CD4-positive, alpha-beta T cell treated with Interleukin-2 at 100 ng/mL for 4 hours (primary cell): Measurements from ENCODE around the gene PPARG.
A peak's percentile ranks its signal among the peaks of the same experiment; 100 is the strongest.
"Not testable (repeated sequence)": the region's sequence is repeated elsewhere in the genome, so short reads cannot be mapped to it uniquely, and the experiment has no call there.

ENCODE experiments used
- DNase-seq: peaks from one replicate; pipeline ENCODE4 v3.0.0-alpha.2; 2020; ENCODE audit warnings: low spot score

The PPARG gene

GRCh38 chr3:12462159-12462947 is 173.5 kb downstream of the PPARG start:
- no peak for DNase-seq

- no peak for DNase-seq
Observed at GRCh38 chr3:12463686-12464085, 174.8 kb downstream of the PPARG start.

DNA sequence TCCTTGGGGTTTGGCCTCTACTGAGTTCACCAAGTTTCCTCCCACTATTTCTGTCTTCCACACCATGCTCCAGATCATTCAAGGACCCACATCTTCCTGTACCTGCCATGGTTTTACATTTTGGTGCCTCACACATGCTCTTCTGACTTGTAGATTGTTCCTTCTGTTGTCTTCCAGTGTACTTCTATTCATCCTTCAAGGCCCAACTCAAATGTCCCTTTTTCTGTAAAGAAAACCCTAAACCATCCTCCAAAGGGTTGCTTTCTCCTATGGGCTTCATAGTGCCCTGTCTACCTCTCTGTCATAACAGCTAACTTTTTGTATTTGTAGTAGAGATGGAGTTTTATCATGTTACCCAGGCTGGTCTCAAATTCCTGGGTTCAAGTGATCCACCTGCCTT is 175.3 kb downstream of the PPARG start:
- DNase-seq: no peak

DNA sequence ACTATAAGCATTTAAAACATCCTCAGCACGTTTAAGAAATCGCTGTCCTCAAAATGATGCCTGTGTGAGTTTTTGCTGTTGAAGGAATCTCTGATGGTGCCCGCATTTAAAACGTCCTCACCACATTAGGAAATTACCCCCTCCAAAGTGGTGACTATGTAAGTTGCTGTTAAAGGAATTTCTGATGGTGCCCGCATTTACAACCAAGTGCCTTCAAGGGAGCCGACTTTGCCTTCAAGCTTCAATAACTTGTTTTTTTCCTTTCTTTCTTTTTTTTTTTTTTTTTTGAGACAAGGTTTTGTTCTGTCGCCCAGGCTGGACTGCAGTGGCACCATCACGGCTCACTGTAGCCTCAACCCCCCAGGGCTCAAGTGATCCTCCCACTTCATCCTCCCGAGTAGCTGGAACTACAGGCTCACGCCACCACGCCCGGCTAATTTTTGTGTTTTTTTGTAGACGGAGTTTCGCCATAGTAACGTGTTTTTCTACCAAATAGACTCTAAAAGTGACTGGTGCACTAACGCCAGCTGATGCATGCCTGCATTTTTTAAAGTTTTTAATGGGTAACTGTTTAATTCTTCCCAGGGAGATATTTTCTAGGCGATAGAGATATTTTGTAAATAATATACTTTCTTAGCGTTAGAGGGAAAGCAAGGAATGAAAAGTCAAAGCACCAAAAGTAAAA is 176.4 kb downstream of the PPARG start:
- no peak for DNase-seq

DNA sequence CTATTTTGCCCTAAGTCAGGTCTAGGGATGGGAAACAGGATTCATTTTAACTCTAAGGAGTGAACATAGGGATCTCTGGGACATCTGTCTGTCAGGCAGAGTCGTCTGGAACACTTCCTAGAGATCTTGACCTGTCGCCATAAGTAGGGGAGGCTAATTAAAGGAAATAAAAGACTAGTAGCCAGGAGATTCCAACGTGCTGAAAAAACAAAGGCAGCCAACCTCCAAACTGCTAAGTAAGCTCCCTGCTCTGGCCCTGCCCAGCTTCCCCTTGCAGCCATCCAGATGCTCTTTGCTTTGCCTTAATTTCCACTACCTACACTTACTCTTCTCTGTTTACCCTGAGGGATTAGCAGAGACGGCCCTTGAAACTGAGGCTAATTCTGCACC is 177.0 kb downstream of the PPARG start:
- DNase-seq: no peak

GRCh38 chr3:12467746-12468145 is 178.9 kb downstream of the PPARG start:
- no peak for DNase-seq

DNA sequence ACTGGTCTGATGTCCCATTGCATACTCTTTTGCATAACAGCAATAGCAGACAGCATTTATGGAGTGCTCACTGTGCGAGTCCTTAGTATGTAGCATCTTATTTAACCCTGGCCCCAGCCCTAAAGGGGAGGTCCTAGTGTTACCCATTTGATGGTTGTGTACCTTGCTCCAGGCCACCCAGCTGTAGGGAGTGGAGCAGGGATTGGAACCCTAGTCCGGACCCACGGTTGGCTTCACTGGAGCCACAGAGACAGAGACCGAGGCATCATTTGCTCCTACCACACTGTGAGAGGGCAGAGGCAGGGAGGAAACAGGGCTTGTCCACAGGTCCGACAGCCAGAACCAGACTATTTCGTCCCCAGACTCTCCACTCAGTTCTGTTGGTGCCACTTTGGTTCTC is 179.4 kb downstream of the PPARG start:
- no peak for DNase-seq

- DNase-seq: no peak
Observed at GRCh38 chr3:12468757-12469156, 179.9 kb downstream of the PPARG start.

- DNase-seq: not testable (repeated sequence)
Observed at GRCh38 chr3:12469222-12469621, 180.4 kb downstream of the PPARG start.

GRCh38 chr3:12470111-12470510 is 181.2 kb downstream of the PPARG start:
- DNase-seq: no peak

GRCh38 chr3:12470680-12471079 is 181.8 kb downstream of the PPARG start:
- no peak for DNase-seq

DNA sequence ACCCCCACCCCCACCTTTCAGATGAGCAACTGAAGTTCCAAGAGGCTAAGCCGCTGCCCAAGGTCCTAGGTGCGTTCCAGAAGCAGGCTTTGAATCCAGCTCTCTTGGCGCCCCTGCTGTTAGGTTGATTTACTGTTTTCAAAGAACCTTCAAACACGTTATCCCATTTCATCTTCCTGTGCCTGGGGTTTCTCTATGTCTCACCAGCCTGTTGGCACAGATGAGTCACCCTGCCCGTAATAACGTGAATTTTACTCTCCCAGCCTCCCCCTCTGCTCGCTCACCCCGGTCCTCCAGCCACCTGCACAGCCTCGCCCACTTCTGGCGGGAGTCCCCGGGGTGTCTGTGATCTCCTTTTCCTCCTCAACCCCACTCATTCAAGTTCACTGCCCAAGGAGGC is 182.4 kb downstream of the PPARG start:
- peak; percentile 35 for DNase-seq

- DNase-seq: no peak
Observed at GRCh38 chr3:12472000-12472610, 183.2 kb downstream of the PPARG start.

DNA sequence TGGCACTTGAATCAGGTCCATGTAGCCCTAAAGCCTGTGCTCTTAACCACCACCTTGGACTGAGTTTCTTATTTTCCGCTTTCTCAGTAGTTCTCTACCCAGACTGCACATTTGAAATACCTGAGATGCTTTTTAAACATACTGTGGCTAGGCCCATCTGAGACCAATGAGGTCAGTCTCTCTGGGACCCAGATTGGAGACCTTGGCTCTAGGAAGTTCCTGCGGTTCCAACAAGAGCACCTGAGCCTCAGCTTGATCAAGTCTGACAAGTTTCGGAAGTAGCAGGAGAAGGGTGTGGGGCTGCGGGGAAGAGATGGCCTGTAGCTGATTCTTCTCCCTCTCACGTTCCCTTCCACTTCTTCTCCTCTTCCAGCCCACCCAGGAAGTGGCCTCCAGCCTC is 183.9 kb downstream of the PPARG start:
- no peak for DNase-seq

DNA sequence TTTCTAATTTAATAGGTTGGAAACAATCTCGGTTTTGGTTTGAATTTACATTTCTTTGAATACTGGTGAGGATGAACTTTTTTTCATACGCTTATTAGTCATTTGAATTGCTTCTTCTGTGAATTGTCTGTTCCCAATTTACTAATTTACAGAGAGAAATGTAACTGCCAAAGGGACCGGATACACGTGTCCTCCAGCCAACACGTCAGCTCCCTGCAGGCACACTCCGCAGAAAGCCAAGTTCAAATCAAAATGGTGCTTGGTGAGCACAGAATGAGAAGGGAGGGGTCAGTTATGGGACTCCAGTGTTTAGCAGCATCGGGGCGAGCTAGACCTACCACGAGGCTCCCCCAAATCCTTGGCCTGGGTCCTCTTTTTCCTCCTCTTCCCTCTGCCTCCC is 184.6 kb downstream of the PPARG start:
- no peak for DNase-seq

- DNase-seq: no peak
Observed at GRCh38 chr3:12476238-12476897, 187.5 kb downstream of the PPARG start.

DNA sequence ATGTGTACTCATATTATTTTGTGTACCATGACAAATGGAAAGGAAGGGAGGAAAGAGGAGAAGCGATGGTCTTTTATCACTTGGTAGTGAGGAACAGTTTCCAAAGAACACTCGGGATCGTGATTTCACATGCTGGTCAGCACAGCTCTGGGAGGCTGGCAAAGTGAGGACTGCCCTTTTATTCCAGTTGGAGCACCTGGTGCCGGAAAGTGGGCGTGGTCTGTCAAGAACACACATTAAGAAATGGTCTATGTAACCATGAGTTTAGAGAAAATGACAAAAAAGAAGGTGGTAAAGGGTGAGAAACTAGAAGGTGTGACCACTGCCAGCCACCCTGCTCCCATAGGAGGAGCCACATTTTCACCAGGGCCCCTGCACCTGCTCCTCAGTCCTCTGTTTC is 188.4 kb downstream of the PPARG start:
- no peak for DNase-seq

GRCh38 chr3:12478326-12478725 is 189.5 kb downstream of the PPARG start:
- no peak for DNase-seq

- not testable (repeated sequence) for DNase-seq
Observed at GRCh38 chr3:12479198-12479597, 190.3 kb downstream of the PPARG start.

DNA sequence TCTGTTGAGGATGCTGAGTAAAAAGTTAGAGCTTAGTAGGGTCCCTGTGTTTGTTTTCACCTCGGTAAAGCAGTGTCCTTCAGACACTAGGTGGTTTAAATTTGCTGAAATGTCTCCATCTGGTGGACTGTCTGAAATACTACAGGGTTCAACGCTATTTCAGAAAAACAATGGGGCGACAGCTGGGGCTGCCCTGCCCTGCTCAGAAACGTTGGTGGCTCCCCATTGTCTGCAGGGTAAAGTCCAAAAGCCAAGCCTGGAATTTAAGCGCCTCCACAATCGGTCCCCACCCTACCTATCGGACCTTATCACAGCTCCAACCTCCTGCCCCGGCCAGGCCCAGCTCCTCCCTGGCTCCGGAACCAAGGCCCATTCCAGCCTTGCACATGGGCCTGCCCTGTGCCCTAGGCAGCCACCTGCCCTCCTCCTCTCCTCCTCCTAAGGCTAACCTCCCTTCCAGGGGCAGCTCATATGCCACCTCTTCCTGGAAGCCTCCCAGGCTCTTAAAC is 191.1 kb downstream of the PPARG start:
- DNase-seq: peak; percentile 65

DNA sequence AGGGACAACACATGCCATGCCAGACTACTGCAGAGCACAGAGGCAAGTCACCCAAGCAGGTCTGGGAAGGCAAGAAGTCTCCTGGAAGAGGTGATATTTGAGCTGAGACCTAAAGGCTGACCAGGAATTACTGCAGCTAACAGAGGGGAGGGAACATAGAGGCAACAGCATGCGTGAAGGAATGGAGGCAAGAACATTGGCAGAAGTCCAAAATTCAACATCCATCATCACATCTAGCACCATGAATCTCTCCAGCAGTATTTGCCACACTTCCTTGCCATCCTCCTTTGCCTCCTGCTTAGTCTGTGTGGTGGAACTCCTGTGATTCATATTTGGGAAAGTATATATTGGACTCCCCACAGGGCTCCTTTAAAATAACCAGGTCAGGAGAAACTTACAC is 194.5 kb downstream of the PPARG start:
- no peak for DNase-seq

DNA sequence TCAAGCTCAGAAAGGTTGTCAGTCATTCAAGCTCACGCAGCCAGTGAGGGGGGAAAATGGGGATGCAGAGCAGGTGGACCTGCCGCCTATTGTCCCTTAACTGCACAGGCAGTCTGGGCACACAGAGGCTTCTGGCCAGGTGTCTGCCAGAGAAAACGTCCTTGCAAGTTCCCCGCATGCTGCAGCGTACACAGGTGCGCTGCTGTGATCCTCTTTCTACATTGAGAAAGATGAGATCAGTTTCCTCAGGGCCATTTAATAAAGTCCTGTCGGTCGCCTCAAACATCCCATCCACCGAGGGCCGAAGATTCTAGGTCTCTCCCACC is 195.0 kb downstream of the PPARG start:
- DNase-seq: no peak
